Liver (tissue), 9 donors: ENCODE data around the gene KLF18. TPM values are rescaled to one million over a fixed set of nuclear protein-coding genes. Genes with fewer than 3 reads are reported as not detected.

Source experiments
- DNase-seq: peaks from one replicate; pipeline ENCODE4 v3.0.0-alpha.2; 2017; ENCODE audit warnings: low spot score
- H3K27ac ChIP-seq, 2 donors: one replicate each; pipeline ENCODE4 v1.7.0; 2013; ENCODE audit warnings: inconsistent platforms in 2 of 2, low read length in 2 of 2, control low read depth in 1 of 2, low read depth in 1 of 2, mild to moderate bottlenecking in 1 of 2
- H3K27me3 ChIP-seq, 4 donors: one replicate each; pipeline versions ENCODE4 v1.6.1 to v1.7.0; 2013; ENCODE audit warnings: low read length in 3 of 4, inconsistent platforms in 1 of 4, mild to moderate bottlenecking in 1 of 4, moderate library complexity in 1 of 4; ENCODE audit not compliant: control insufficient read depth in 4 of 4, insufficient read depth in 4 of 4
- H3K36me3 ChIP-seq, 4 donors: one replicate each; pipeline versions ENCODE4 v1.6.1 to v1.7.0; 2013; ENCODE audit warnings: low read length in 3 of 4, mild to moderate bottlenecking in 3 of 4, low read depth in 1 of 4, moderate library complexity in 1 of 4; ENCODE audit not compliant: control insufficient read depth in 4 of 4, insufficient read depth in 3 of 4
- H3K4me1 ChIP-seq, 4 donors: one replicate each; pipeline versions ENCODE4 v1.6.1 to v1.7.0; 2013; ENCODE audit warnings: low read length in 3 of 4, mild to moderate bottlenecking in 3 of 4, moderate library complexity in 1 of 4; ENCODE audit not compliant: control insufficient read depth in 4 of 4, insufficient read depth in 4 of 4
- H3K4me3 ChIP-seq, 3 donors: one replicate each; pipeline versions ENCODE4 v1.6.1 to v1.7.0; 2013; ENCODE audit warnings: low read length in 3 of 3, control low read depth in 1 of 3, low read depth in 1 of 3, mild to moderate bottlenecking in 1 of 3
- H3K9ac ChIP-seq, 2 donors: one replicate each; pipeline ENCODE4 v1.7.0; 2013; ENCODE audit warnings: low read length in 2 of 2, mild to moderate bottlenecking in 2 of 2, moderate library complexity in 2 of 2, control low read depth in 1 of 2, low read depth in 1 of 2
- H3K9me3 ChIP-seq, 4 donors: one replicate each; pipeline versions ENCODE4 v1.6.1 to v1.7.0; 2013; ENCODE audit warnings: low read length in 3 of 4; ENCODE audit not compliant: control insufficient read depth in 4 of 4
- EGR1 ChIP-seq, 2 donors: IDR thresholded peaks; 2 replicates each; pipeline ENCODE4 v1.6.1; 2016 to 2018; ENCODE audit warnings: antibody characterized with exemption in 2 of 2, low read depth in 2 of 2
- FOXA1 ChIP-seq: IDR thresholded peaks from 2 replicates; pipeline ENCODE4 v1.6.1; 2016; ENCODE audit warnings: antibody characterized with exemption
- FOXA2 ChIP-seq: IDR thresholded peaks from 2 replicates; pipeline ENCODE4 v1.6.1; 2016; ENCODE audit warnings: antibody characterized with exemption
- GABPA ChIP-seq, 2 donors: IDR thresholded peaks in 1 of 2; conservative IDR thresholded peaks in 1 of 2; 2 replicates each; pipeline ENCODE4 v1.6.1; 2016; ENCODE audit warnings: antibody characterized with exemption in 2 of 2, mild to moderate bottlenecking in 1 of 2, moderate library complexity in 1 of 2
- HNF4A ChIP-seq, 2 donors: conservative IDR thresholded peaks; 2 replicates each; pipeline ENCODE4 v1.6.1; 2016; ENCODE audit warnings: antibody characterized with exemption in 2 of 2, mild to moderate bottlenecking in 2 of 2
- HNF4G ChIP-seq: IDR thresholded peaks from 2 replicates; pipeline ENCODE4 v1.6.1; 2016; ENCODE audit warnings: antibody characterized with exemption
- JUND ChIP-seq, 2 donors: IDR thresholded peaks; 2 replicates each; pipeline ENCODE4 v1.6.1; 2016; ENCODE audit warnings: antibody characterized with exemption in 2 of 2
- NR2F2 ChIP-seq: IDR thresholded peaks from 2 replicates; pipeline ENCODE4 v1.6.1; 2016; ENCODE audit warnings: antibody characterized with exemption
- RAD21 ChIP-seq, 2 donors: IDR thresholded peaks; 2 replicates each; pipeline ENCODE4 v1.6.1; 2016; ENCODE audit warnings: antibody characterized with exemption in 2 of 2, mild to moderate bottlenecking in 2 of 2
- RXRA ChIP-seq, 2 donors: IDR thresholded peaks; 2 replicates each; pipeline ENCODE4 v1.6.1; 2017 to 2018; ENCODE audit warnings: antibody characterized with exemption in 2 of 2, mild to moderate bottlenecking in 1 of 2
- SP1 ChIP-seq: IDR thresholded peaks from 2 replicates; pipeline ENCODE4 v1.6.1; 2018; ENCODE audit warnings: antibody characterized with exemption, mild to moderate bottlenecking
- TAF1 ChIP-seq: conservative IDR thresholded peaks from 2 replicates; pipeline ENCODE4 v1.6.1; 2016; ENCODE audit warnings: antibody characterized with exemption, mild to moderate bottlenecking
- YY1 ChIP-seq: IDR thresholded peaks from 2 replicates; pipeline ENCODE4 v1.6.1; 2016; ENCODE audit warnings: antibody characterized with exemption, mild to moderate bottlenecking
- WGBS: extraction: QIAGEN DNeasy Blood & Tissue Kit; methylation state at CpG from one replicate; pipeline ENCODE4 v1.1.7; 2013; 5-methylcytosine and 5-hydroxymethylcytosine counted together
- polyA plus RNA-seq, 2 donors: library from polyadenylated mRNA; stranded (reverse) in 1 of 2; unstranded in 1 of 2; fragments of 200-250 nt in 1 of 2; fragments of >200 nt in 1 of 2; fragmentation: Nextera tagmentation in 1 of 2; extraction: Ambion mirVana in 1 of 2; gene quantifications; one replicate each; pipeline versions ENCODE4 v1.2.1 to v1.2.3, GENCODE V29; 2013 to 2015
- total RNA-seq, 2 donors: library from RNA; depleted of rRNA; stranded (reverse); fragments of >200 nt; gene quantifications; one replicate each; pipeline ENCODE4 v1.2.3, GENCODE V29; 2014
- TF ChIP-seq, protein P1 (sequence below): IDR thresholded peaks from 2 replicates; pipeline ENCODE4 v1.6.1; 2016; ENCODE audit warnings: antibody characterized with exemption
- TF ChIP-seq, protein P2 (sequence below): IDR thresholded peaks from 2 replicates; pipeline ENCODE4 v1.6.1; 2016; ENCODE audit warnings: antibody characterized with exemption
- TF ChIP-seq, protein P3 (sequence below): IDR thresholded peaks from 2 replicates; pipeline ENCODE4 v1.6.1; 2016; ENCODE audit warnings: antibody characterized with exemption
- TF ChIP-seq, protein P4 (sequence below): fragments of 150-350 bp; IDR thresholded peaks from 2 replicates; pipeline ENCODE4 v1.5.1; 2017; ENCODE audit warnings: improper control_type of control experiment, low read depth, low read length; ENCODE audit not compliant: missing input control
- TF ChIP-seq, protein P5 (sequence below): IDR thresholded peaks from 2 replicates; pipeline ENCODE4 v1.6.1; 2016; ENCODE audit warnings: antibody characterized with exemption, mild to moderate bottlenecking
- donor health status: healthy.
- donor health status: healthy.
- donor health status: healthy.
- donor health status: healthy.
- donor health status: healthy.

Gene KLF18
- total and polyA plus RNA-seq, 4 donors: not detected

DNA sequence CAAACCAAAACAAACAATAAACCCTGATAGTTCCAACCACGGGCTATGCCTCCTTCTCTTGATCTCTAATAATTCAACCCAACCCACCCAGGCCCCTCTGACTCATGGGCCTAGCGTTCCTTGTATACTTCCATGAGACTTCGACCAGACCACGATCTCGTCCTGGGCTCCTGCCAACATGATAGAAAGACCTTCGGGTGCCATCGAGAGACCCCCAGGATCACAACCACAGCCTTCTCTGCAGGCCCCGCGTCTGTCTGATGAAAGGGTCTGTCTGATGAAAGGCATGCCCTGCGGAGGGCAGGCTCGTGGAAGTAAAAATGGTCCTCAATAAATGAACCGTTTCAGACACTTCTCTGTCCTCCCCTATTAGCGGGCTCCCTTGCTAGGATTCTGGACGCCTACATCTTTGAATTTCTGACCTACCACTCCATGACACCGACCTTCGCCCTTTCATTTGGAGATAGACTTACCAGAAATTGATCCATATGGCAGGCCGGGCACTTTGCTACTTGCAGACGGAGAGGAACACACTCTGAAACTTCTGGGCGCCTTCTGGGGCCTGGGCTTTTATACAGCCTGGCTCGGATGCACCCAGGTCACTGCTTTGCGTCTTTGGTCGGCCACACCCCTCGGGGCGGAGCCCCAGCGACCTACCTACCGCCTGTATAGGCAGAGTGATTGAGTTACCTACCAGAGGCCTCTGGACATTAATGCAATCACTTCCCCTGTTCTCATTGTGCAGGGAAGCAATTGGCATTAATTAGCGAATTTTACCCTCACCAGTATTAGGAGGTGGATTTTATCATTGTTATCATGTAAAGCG lies 5.3 kb upstream of the KLF18 start:
- Histone ChIP-seq H3K27me3 (no peaks in the 10 kb centered on the region), H3K9me3 (peaks cover 0 to 12% (median 3%) of the 10 kb centered on the region in 4 donors), H3K4me3 (no peak overlapping the region), H3K4me1 (no peaks in the 10 kb centered on the region), H3K36me3 (no peaks in the 10 kb centered on the region), H3K27ac (no peak overlapping the region), H3K9ac (no peak overlapping the region)
- 91% methylated on average over 28 of the region's 28 CpGs for WGBS
- no peak for DNase-seq
- TF ChIP-seq, protein P1, sequence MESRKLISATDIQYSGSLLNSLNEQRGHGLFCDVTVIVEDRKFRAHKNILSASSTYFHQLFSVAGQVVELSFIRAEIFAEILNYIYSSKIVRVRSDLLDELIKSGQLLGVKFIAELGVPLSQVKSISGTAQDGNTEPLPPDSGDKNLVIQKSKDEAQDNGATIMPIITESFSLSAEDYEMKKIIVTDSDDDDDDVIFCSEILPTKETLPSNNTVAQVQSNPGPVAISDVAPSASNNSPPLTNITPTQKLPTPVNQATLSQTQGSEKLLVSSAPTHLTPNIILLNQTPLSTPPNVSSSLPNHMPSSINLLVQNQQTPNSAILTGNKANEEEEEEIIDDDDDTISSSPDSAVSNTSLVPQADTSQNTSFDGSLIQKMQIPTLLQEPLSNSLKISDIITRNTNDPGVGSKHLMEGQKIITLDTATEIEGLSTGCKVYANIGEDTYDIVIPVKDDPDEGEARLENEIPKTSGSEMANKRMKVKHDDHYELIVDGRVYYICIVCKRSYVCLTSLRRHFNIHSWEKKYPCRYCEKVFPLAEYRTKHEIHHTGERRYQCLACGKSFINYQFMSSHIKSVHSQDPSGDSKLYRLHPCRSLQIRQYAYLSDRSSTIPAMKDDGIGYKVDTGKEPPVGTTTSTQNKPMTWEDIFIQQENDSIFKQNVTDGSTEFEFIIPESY: no peak
- TF ChIP-seq RAD21 (IDR thresholded peaks at IDR 0.05) (no peak), HNF4A (conservative IDR thresholded peaks at IDR 0.05) (no peak), YY1 (no peak), FOXA2 (no peak), HNF4G (no peak)

DNA sequence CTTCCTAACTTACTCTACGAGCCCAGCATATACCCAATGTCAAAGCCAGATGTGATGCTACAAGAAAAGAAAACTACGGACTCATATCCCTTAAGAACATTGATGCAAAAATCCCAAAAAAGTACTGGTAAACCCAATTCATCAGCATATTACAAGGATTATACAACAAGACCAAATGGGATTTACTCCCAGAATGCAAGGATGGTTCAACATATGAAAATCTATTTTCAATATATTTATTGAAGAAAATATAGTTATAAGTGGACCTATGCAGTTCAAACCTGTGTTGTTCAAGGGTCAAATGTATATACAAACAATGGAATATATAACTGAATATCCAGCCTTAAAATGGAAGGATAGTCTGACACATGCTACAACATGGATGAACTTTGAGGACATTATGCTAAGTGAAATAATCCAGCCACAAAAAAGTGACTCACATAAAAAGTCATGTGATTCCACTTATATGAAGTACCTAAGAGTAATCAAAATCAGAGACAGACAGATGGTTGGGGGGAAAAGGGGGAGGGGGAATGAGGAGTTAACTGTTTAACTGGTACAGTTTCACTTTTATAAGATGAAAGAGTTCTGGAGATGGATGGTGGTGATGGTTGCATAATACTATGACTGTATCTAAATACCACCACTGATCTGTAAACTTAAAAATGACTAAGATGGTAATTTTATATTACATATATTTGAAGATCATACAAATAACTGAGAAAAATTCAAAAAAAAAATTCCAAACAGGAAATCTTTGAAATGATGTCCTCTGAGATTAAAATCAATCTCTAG lies 3.7 kb upstream of the KLF18 start:
- Histone ChIP-seq H3K4me1 (no peaks in the 10 kb centered on the region), H3K27ac (no peak overlapping the region), H3K27me3 (no peaks in the 10 kb centered on the region), H3K4me3 (no peak overlapping the region), H3K36me3 (no peaks in the 10 kb centered on the region), H3K9ac (no peak overlapping the region), H3K9me3 (peaks cover 0 to 12% (median 3%) of the 10 kb centered on the region in 4 donors)
- TF ChIP-seq NR2F2 (no peak), FOXA1 (no peak), GABPA (IDR thresholded peaks at IDR 0.05 in 1 of 2, conservative IDR thresholded peaks at IDR 0.05 in 1 of 2) (no peak), TAF1 (no peak), EGR1 (IDR thresholded peaks at IDR 0.05; ENCODE audit: low read depth in 2 of 2) (no peak), YY1 (no peak), SP1 (no peak), HNF4G (no peak), RAD21 (IDR thresholded peaks at IDR 0.05) (no peak), JUND (IDR thresholded peaks at IDR 0.05) (no peak), HNF4A (conservative IDR thresholded peaks at IDR 0.05) (no peak), RXRA (IDR thresholded peaks at IDR 0.05) (no peak)
- TF ChIP-seq, protein P2, sequence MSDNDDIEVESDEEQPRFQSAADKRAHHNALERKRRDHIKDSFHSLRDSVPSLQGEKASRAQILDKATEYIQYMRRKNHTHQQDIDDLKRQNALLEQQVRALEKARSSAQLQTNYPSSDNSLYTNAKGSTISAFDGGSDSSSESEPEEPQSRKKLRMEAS: no peak
- TF ChIP-seq, protein P1: no peak
- TF ChIP-seq, protein P3, sequence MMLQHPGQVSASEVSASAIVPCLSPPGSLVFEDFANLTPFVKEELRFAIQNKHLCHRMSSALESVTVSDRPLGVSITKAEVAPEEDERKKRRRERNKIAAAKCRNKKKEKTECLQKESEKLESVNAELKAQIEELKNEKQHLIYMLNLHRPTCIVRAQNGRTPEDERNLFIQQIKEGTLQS: no peak
- TF ChIP-seq, protein P4, sequence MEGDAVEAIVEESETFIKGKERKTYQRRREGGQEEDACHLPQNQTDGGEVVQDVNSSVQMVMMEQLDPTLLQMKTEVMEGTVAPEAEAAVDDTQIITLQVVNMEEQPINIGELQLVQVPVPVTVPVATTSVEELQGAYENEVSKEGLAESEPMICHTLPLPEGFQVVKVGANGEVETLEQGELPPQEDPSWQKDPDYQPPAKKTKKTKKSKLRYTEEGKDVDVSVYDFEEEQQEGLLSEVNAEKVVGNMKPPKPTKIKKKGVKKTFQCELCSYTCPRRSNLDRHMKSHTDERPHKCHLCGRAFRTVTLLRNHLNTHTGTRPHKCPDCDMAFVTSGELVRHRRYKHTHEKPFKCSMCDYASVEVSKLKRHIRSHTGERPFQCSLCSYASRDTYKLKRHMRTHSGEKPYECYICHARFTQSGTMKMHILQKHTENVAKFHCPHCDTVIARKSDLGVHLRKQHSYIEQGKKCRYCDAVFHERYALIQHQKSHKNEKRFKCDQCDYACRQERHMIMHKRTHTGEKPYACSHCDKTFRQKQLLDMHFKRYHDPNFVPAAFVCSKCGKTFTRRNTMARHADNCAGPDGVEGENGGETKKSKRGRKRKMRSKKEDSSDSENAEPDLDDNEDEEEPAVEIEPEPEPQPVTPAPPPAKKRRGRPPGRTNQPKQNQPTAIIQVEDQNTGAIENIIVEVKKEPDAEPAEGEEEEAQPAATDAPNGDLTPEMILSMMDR: no peak
- TF ChIP-seq, protein P5, sequence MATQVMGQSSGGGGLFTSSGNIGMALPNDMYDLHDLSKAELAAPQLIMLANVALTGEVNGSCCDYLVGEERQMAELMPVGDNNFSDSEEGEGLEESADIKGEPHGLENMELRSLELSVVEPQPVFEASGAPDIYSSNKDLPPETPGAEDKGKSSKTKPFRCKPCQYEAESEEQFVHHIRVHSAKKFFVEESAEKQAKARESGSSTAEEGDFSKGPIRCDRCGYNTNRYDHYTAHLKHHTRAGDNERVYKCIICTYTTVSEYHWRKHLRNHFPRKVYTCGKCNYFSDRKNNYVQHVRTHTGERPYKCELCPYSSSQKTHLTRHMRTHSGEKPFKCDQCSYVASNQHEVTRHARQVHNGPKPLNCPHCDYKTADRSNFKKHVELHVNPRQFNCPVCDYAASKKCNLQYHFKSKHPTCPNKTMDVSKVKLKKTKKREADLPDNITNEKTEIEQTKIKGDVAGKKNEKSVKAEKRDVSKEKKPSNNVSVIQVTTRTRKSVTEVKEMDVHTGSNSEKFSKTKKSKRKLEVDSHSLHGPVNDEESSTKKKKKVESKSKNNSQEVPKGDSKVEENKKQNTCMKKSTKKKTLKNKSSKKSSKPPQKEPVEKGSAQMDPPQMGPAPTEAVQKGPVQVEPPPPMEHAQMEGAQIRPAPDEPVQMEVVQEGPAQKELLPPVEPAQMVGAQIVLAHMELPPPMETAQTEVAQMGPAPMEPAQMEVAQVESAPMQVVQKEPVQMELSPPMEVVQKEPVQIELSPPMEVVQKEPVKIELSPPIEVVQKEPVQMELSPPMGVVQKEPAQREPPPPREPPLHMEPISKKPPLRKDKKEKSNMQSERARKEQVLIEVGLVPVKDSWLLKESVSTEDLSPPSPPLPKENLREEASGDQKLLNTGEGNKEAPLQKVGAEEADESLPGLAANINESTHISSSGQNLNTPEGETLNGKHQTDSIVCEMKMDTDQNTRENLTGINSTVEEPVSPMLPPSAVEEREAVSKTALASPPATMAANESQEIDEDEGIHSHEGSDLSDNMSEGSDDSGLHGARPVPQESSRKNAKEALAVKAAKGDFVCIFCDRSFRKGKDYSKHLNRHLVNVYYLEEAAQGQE: no peak
- WGBS: 90% methylated on average over 2 of the region's 2 CpGs
- DNase-seq: no peak
